Osteoblast (primary cell): ENCODE data around the gene SFTPA2. TPM values are rescaled to one million over a fixed set of nuclear protein-coding genes. Genes with fewer than 3 reads are reported as not detected.

Source experiments
- DNase-seq: peaks from one replicate; pipeline ENCODE4 v3.0.0; 2011; ENCODE audit warnings: low spot score, mixed read lengths; ENCODE audit not compliant: insufficient read length; ENCODE audit errors: missing footprints
- H2AFZ ChIP-seq: 2 replicates; pipeline ENCODE4 v1.6.0; 2011; ENCODE audit warnings: mild to moderate bottlenecking, low read length
- H3K27ac ChIP-seq: 2 replicates; pipeline ENCODE4 v1.5.1; 2011; ENCODE audit warnings: mild to moderate bottlenecking, low read depth, low read length, moderate library complexity
- H3K27me3 ChIP-seq: 2 replicates; pipeline ENCODE4 v1.6.0; 2012; ENCODE audit warnings: mild to moderate bottlenecking, control low read depth, inconsistent platforms, low read length, moderate library complexity; ENCODE audit not compliant: insufficient read depth
- H3K36me3 ChIP-seq: 2 replicates; pipeline ENCODE4 v1.5.1; 2011; ENCODE audit warnings: mild to moderate bottlenecking, low read length, control low read depth, moderate library complexity; ENCODE audit not compliant: insufficient read depth
- H3K4me1 ChIP-seq: 2 replicates; pipeline ENCODE4 v1.5.1; 2011; ENCODE audit warnings: mild to moderate bottlenecking, low read length, control low read depth, moderate library complexity; ENCODE audit not compliant: insufficient read depth
- H3K4me2 ChIP-seq: 2 replicates; pipeline ENCODE4 v1.6.0; 2011; ENCODE audit warnings: mild to moderate bottlenecking, low read length; ENCODE audit not compliant: insufficient read depth
- H3K4me3 ChIP-seq: fragments of 200-600 bp; sonication (generic); 3 replicates; pipeline ENCODE4 v1.5.1; 2012; ENCODE audit warnings: mild to moderate bottlenecking, low read length, inconsistent platforms; ENCODE audit not compliant: insufficient read depth
- H3K79me2 ChIP-seq: 2 replicates; pipeline ENCODE4 v1.6.0; 2012; ENCODE audit warnings: mild to moderate bottlenecking, low read length, control low read depth, inconsistent platforms; ENCODE audit not compliant: insufficient read depth
- H3K9me3 ChIP-seq: 2 replicates; pipeline ENCODE4 v1.5.1; 2011; ENCODE audit warnings: low read depth, low read length, control low read depth
- H4K20me1 ChIP-seq: 2 replicates; pipeline ENCODE4 v1.6.0; 2012; ENCODE audit warnings: mild to moderate bottlenecking, low read length, control low read depth; ENCODE audit not compliant: insufficient read depth
- small RNA-seq: library from RNA; depleted of rRNA; stranded (forward); fragments of <200 nt; gene quantifications from one replicate; pipeline ENCODE3, GENCODE V24; 2012
- total RNA-seq: library from RNA; depleted of rRNA; stranded (reverse); fragments of >200 nt; gene quantifications from 2 replicates; pipeline ENCODE4 v1.2.3, GENCODE V29; 2012
- TF ChIP-seq, protein P1 (sequence below): IDR thresholded peaks from 2 replicates; pipeline ENCODE4 v1.5.1; 2011; ENCODE audit warnings: mild to moderate bottlenecking, low read depth, low read length, moderate library complexity; ENCODE audit errors: extremely low read depth

The SFTPA2 gene
- total RNA-seq, 1 donor = not detected

DNA sequence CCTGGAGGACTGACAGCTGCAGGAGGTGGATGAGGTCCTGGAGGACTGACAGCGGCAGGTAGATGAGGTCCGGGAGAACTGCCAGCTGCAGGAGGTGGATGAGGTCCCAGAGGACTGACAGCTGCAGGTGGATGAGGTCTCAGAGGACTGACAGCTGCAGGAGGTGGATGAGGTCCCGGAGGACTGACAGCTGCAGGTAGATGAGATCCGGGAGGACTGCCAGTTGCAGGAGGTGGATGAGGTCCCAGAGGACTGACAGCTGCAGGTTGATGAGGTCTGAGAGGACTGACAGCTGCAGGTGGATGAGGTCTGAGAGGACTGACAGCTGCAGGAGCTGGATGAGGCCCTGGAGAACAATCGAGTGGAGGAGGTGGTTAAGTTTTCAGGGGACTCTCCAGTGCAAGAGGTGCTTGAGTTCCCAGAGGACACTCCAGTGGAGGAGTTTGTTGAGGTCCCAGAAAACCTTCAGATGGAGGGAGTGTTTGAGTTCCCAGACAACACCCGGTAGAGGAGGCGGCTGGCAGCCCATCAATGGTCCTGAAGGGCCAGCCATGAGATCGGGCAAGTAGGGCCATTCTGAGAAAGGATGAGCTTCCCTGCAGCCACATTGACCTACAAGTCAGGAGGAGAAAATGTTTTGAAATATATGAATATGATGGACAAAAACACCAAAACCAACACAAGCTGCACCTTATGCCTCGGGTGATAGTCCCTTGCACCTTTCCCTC, 52.6 kb downstream of the SFTPA2 start:
- no peak overlapping the region for H2AFZ ChIP-seq
- no peaks in the 10 kb centered on the region for H3K79me2 ChIP-seq
- no peaks in the 10 kb centered on the region for H3K9me3 ChIP-seq
- no peak for DNase-seq
- H3K36me3 ChIP-seq = no peaks in the 10 kb centered on the region
- peaks cover 9% of the 10 kb centered on the region for H3K27me3 ChIP-seq
- H4K20me1 ChIP-seq = no peaks in the 10 kb centered on the region
- no peak overlapping the region for H3K27ac ChIP-seq
- no peak overlapping the region for H3K4me2 ChIP-seq
- TF ChIP-seq, protein P1, sequence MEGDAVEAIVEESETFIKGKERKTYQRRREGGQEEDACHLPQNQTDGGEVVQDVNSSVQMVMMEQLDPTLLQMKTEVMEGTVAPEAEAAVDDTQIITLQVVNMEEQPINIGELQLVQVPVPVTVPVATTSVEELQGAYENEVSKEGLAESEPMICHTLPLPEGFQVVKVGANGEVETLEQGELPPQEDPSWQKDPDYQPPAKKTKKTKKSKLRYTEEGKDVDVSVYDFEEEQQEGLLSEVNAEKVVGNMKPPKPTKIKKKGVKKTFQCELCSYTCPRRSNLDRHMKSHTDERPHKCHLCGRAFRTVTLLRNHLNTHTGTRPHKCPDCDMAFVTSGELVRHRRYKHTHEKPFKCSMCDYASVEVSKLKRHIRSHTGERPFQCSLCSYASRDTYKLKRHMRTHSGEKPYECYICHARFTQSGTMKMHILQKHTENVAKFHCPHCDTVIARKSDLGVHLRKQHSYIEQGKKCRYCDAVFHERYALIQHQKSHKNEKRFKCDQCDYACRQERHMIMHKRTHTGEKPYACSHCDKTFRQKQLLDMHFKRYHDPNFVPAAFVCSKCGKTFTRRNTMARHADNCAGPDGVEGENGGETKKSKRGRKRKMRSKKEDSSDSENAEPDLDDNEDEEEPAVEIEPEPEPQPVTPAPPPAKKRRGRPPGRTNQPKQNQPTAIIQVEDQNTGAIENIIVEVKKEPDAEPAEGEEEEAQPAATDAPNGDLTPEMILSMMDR = no peak
- H3K4me3 ChIP-seq = no peak overlapping the region
- H3K4me1 ChIP-seq = no peaks in the 10 kb centered on the region

Small RNA genes within 50 kb of the gene (small RNA-seq; reads per million reads assigned to genes)
- gene BX248123.2 = not detected
- not detected for gene RPS12P18

Other genes starting within 250 kb of the SFTPA2 start
- gene PPIF, start 212.9 kb downstream of the SFTPA2 start, total RNA-seq = 37.7 and 39.1 TPM in 2 replicates
- gene ZCCHC24, start 114.8 kb downstream of the SFTPA2 start, total RNA-seq = 48.5 and 69.5 TPM in 2 replicates
- gene EIF5AL1, start 47.9 kb downstream of the SFTPA2 start, total RNA-seq = 0.72 and 0.88 TPM in 2 replicates
- gene SFTPA1, start 50.5 kb upstream of the SFTPA2 start, total RNA-seq = not detected in 2 replicates
- gene NUTM2B, start 142.8 kb upstream of the SFTPA2 start, total RNA-seq = 0.72 and 0.88 TPM in 2 replicates